Liver (tissue), 9 donors: ENCODE measurements around the gene CITED2. TPM values are rescaled to one million over a fixed set of nuclear protein-coding genes. Genes with fewer than 3 reads are reported as not detected.

Experiments used
- DNase-seq: peaks from one replicate; pipeline ENCODE4 v3.0.0-alpha.2; 2017; ENCODE audit warnings: low spot score
- H3K27ac ChIP-seq, 2 donors: one replicate each; pipeline ENCODE4 v1.7.0; 2013; ENCODE audit warnings: inconsistent platforms in 2 of 2, low read length in 2 of 2, control low read depth in 1 of 2, low read depth in 1 of 2, mild to moderate bottlenecking in 1 of 2
- H3K27me3 ChIP-seq, 4 donors: one replicate each; pipeline versions ENCODE4 v1.6.1 to v1.7.0; 2013; ENCODE audit warnings: low read length in 3 of 4, inconsistent platforms in 1 of 4, mild to moderate bottlenecking in 1 of 4, moderate library complexity in 1 of 4; ENCODE audit not compliant: control insufficient read depth in 4 of 4, insufficient read depth in 4 of 4
- H3K36me3 ChIP-seq, 4 donors: one replicate each; pipeline versions ENCODE4 v1.6.1 to v1.7.0; 2013; ENCODE audit warnings: low read length in 3 of 4, mild to moderate bottlenecking in 3 of 4, low read depth in 1 of 4, moderate library complexity in 1 of 4; ENCODE audit not compliant: control insufficient read depth in 4 of 4, insufficient read depth in 3 of 4
- H3K4me1 ChIP-seq, 4 donors: one replicate each; pipeline versions ENCODE4 v1.6.1 to v1.7.0; 2013; ENCODE audit warnings: low read length in 3 of 4, mild to moderate bottlenecking in 3 of 4, moderate library complexity in 1 of 4; ENCODE audit not compliant: control insufficient read depth in 4 of 4, insufficient read depth in 4 of 4
- H3K4me3 ChIP-seq, 3 donors: one replicate each; pipeline versions ENCODE4 v1.6.1 to v1.7.0; 2013; ENCODE audit warnings: low read length in 3 of 3, control low read depth in 1 of 3, low read depth in 1 of 3, mild to moderate bottlenecking in 1 of 3
- H3K9ac ChIP-seq, 2 donors: one replicate each; pipeline ENCODE4 v1.7.0; 2013; ENCODE audit warnings: low read length in 2 of 2, mild to moderate bottlenecking in 2 of 2, moderate library complexity in 2 of 2, control low read depth in 1 of 2, low read depth in 1 of 2
- H3K9me3 ChIP-seq, 4 donors: one replicate each; pipeline versions ENCODE4 v1.6.1 to v1.7.0; 2013; ENCODE audit warnings: low read length in 3 of 4; ENCODE audit not compliant: control insufficient read depth in 4 of 4
- ATF3 ChIP-seq: IDR thresholded peaks from 2 replicates; pipeline ENCODE4 v1.6.1; 2016; ENCODE audit warnings: antibody characterized with exemption
- CTCF ChIP-seq: fragments of 150-350 bp; IDR thresholded peaks from 2 replicates; pipeline ENCODE4 v1.5.1; 2017; ENCODE audit warnings: improper control_type of control experiment, low read depth, low read length; ENCODE audit not compliant: missing input control
- EGR1 ChIP-seq, 2 donors: IDR thresholded peaks; 2 replicates each; pipeline ENCODE4 v1.6.1; 2016 to 2018; ENCODE audit warnings: antibody characterized with exemption in 2 of 2, low read depth in 2 of 2
- FOXA1 ChIP-seq: IDR thresholded peaks from 2 replicates; pipeline ENCODE4 v1.6.1; 2016; ENCODE audit warnings: antibody characterized with exemption
- FOXA2 ChIP-seq: IDR thresholded peaks from 2 replicates; pipeline ENCODE4 v1.6.1; 2016; ENCODE audit warnings: antibody characterized with exemption
- GABPA ChIP-seq, 2 donors: IDR thresholded peaks in 1 of 2; conservative IDR thresholded peaks in 1 of 2; 2 replicates each; pipeline ENCODE4 v1.6.1; 2016; ENCODE audit warnings: antibody characterized with exemption in 2 of 2, mild to moderate bottlenecking in 1 of 2, moderate library complexity in 1 of 2
- HNF4A ChIP-seq, 2 donors: conservative IDR thresholded peaks; 2 replicates each; pipeline ENCODE4 v1.6.1; 2016; ENCODE audit warnings: antibody characterized with exemption in 2 of 2, mild to moderate bottlenecking in 2 of 2
- HNF4G ChIP-seq: IDR thresholded peaks from 2 replicates; pipeline ENCODE4 v1.6.1; 2016; ENCODE audit warnings: antibody characterized with exemption
- JUND ChIP-seq, 2 donors: IDR thresholded peaks; 2 replicates each; pipeline ENCODE4 v1.6.1; 2016; ENCODE audit warnings: antibody characterized with exemption in 2 of 2
- MAX ChIP-seq: IDR thresholded peaks from 2 replicates; pipeline ENCODE4 v1.6.1; 2016; ENCODE audit warnings: antibody characterized with exemption
- NR2F2 ChIP-seq: IDR thresholded peaks from 2 replicates; pipeline ENCODE4 v1.6.1; 2016; ENCODE audit warnings: antibody characterized with exemption
- RAD21 ChIP-seq, 2 donors: IDR thresholded peaks; 2 replicates each; pipeline ENCODE4 v1.6.1; 2016; ENCODE audit warnings: antibody characterized with exemption in 2 of 2, mild to moderate bottlenecking in 2 of 2
- RXRA ChIP-seq, 2 donors: IDR thresholded peaks; 2 replicates each; pipeline ENCODE4 v1.6.1; 2017 to 2018; ENCODE audit warnings: antibody characterized with exemption in 2 of 2, mild to moderate bottlenecking in 1 of 2
- SP1 ChIP-seq: IDR thresholded peaks from 2 replicates; pipeline ENCODE4 v1.6.1; 2018; ENCODE audit warnings: antibody characterized with exemption, mild to moderate bottlenecking
- TAF1 ChIP-seq: conservative IDR thresholded peaks from 2 replicates; pipeline ENCODE4 v1.6.1; 2016; ENCODE audit warnings: antibody characterized with exemption, mild to moderate bottlenecking
- YY1 ChIP-seq: IDR thresholded peaks from 2 replicates; pipeline ENCODE4 v1.6.1; 2016; ENCODE audit warnings: antibody characterized with exemption, mild to moderate bottlenecking
- WGBS: extraction: QIAGEN DNeasy Blood & Tissue Kit; methylation state at CpG from one replicate; pipeline ENCODE4 v1.1.7; 2013; 5-methylcytosine and 5-hydroxymethylcytosine counted together
- polyA plus RNA-seq, 2 donors: library from polyadenylated mRNA; stranded (reverse) in 1 of 2; unstranded in 1 of 2; fragments of 200-250 nt in 1 of 2; fragments of >200 nt in 1 of 2; fragmentation: Nextera tagmentation in 1 of 2; extraction: Ambion mirVana in 1 of 2; gene quantifications; one replicate each; pipeline versions ENCODE4 v1.2.1 to v1.2.3, GENCODE V29; 2013 to 2015
- total RNA-seq, 2 donors: library from RNA; depleted of rRNA; stranded (reverse); fragments of >200 nt; gene quantifications; one replicate each; pipeline ENCODE4 v1.2.3, GENCODE V29; 2014
- donor health status: healthy.
- donor health status: healthy.
- donor health status: healthy.
- donor health status: healthy.
- donor health status: healthy.

The CITED2 gene
- total and polyA plus RNA-seq, 4 donors, result 9.9 to 57.1 (median 22.5) TPM

- Histone ChIP-seq H3K27me3 (no peaks in the 10 kb centered on the region), H3K4me3 (peak overlapping the region in 2 of 3 donors; percentile 70 to 98), H3K36me3 (peaks cover 0 to 6% (median 0%) of the 10 kb centered on the region in 4 donors), H3K4me1 (peaks cover 3 to 21% (median 14%) of the 10 kb centered on the region in 4 donors), H3K27ac (peak overlapping the region; percentile 99 to 100), H3K9me3 (no peaks in the 10 kb centered on the region), H3K9ac (peak overlapping the region in 1 of 2 donors; percentile 78)
- TF ChIP-seq SP1, result peak; percentile 12
- no peak for TF ChIP-seq FOXA1
- no peak for TF ChIP-seq CTCF
- no peak for TF ChIP-seq TAF1
- TF ChIP-seq EGR1 (IDR thresholded peaks at IDR 0.05; ENCODE audit: low read depth in 2 of 2), result no peak
- peak; percentile 68 for TF ChIP-seq RXRA (IDR thresholded peaks at IDR 0.05)
- TF ChIP-seq ATF3, result peak; percentile 16
- TF ChIP-seq JUND (IDR thresholded peaks at IDR 0.05), result peak in 1 of 2 donors; percentile 55
- TF ChIP-seq HNF4G, result no peak
- TF ChIP-seq FOXA2, result no peak
- peak; percentile 75 for TF ChIP-seq NR2F2
- peak; percentile 71 for TF ChIP-seq MAX
- TF ChIP-seq HNF4A (conservative IDR thresholded peaks at IDR 0.05), result peak; percentile 53 to 64
- TF ChIP-seq RAD21 (IDR thresholded peaks at IDR 0.05), result peak; percentile 66 to 81
- no peak for TF ChIP-seq GABPA (IDR thresholded peaks at IDR 0.05 in 1 of 2, conservative IDR thresholded peaks at IDR 0.05 in 1 of 2)
- TF ChIP-seq YY1, result no peak
- DNase-seq, result peak; percentile 46
- WGBS, result 38% methylated on average over 5 of the region's 5 CpGs
Observed at GRCh38 chr6:139376604-139377218, 2.3 kb upstream of the CITED2 start.

- Histone ChIP-seq H3K9ac (peak overlapping the region; percentile 39 to 78), H3K4me1 (peaks cover 3 to 25% (median 18%) of the 10 kb centered on the region in 4 donors), H3K27me3 (no peaks in the 10 kb centered on the region), H3K27ac (peak overlapping the region; percentile 99 to 100), H3K36me3 (peaks cover 0 to 6% (median 0%) of the 10 kb centered on the region in 4 donors), H3K4me3 (peak overlapping the region; percentile 65 to 98 (median 70)), H3K9me3 (no peaks in the 10 kb centered on the region)
- DNase-seq, result peak; percentile 62
- 2% methylated on average over 11 of the region's 11 CpGs for WGBS
- no peak for TF ChIP-seq HNF4G
- TF ChIP-seq EGR1 (IDR thresholded peaks at IDR 0.05; ENCODE audit: low read depth in 2 of 2), result peak in 1 of 2 donors; percentile 5
- no peak for TF ChIP-seq RAD21 (IDR thresholded peaks at IDR 0.05)
- peak; percentile 30 for TF ChIP-seq YY1
- no peak for TF ChIP-seq NR2F2
Observed at GRCh38 chr6:139376017-139376330, 1.5 kb upstream of the CITED2 start.
